HG03354 (cell line): ENCODE measurements around the gene ONECUT1.

Experiments
- ATAC-seq: cut with Tn5 transposase; IDR thresholded peaks from one replicate; pipeline ENCODE4 v1.9.1; 2021; ENCODE audit warnings: mild to moderate bottlenecking; ENCODE audit not compliant: unreplicated experiment, poor library complexity, severe bottlenecking

Gene ONECUT1

GRCh38 chr15:52735231-52736089 lies 54.7 kb downstream of the ONECUT1 start:
- peak; percentile 82 for ATAC-seq

GRCh38 chr15:52734329-52734728 lies 55.8 kb downstream of the ONECUT1 start:
- no peak for ATAC-seq

- ATAC-seq = no peak
Measured at GRCh38 chr15:52733696-52734255, 56.4 kb downstream of the ONECUT1 start.

- ATAC-seq = no peak
Measured at GRCh38 chr15:52733088-52733487, 57.0 kb downstream of the ONECUT1 start.

GRCh38 chr15:52732551-52732950 lies 57.6 kb downstream of the ONECUT1 start:
- ATAC-seq = no peak

GRCh38 chr15:52731732-52732470 lies 58.2 kb downstream of the ONECUT1 start:
- no peak for ATAC-seq

GRCh38 chr15:52731004-52731403 lies 59.1 kb downstream of the ONECUT1 start:
- ATAC-seq = no peak

GRCh38 chr15:52730594-52730993 lies 59.5 kb downstream of the ONECUT1 start:
- ATAC-seq = no peak

- peak; percentile 89 for ATAC-seq
Measured at GRCh38 chr15:52730173-52730572, 60.0 kb downstream of the ONECUT1 start.

- ATAC-seq = no peak
Measured at GRCh38 chr15:52728899-52729298, 61.2 kb downstream of the ONECUT1 start.

GRCh38 chr15:52727815-52728214 lies 62.3 kb downstream of the ONECUT1 start:
- no peak for ATAC-seq

GRCh38 chr15:52726195-52726594 lies 63.9 kb downstream of the ONECUT1 start:
- ATAC-seq = no peak

GRCh38 chr15:52718551-52718950 lies 71.6 kb downstream of the ONECUT1 start:
- no peak for ATAC-seq

GRCh38 chr15:52717924-52718323 lies 72.2 kb downstream of the ONECUT1 start:
- ATAC-seq = no peak

GRCh38 chr15:52717481-52717880 lies 72.7 kb downstream of the ONECUT1 start:
- no peak for ATAC-seq

GRCh38 chr15:52716536-52716935 lies 73.6 kb downstream of the ONECUT1 start:
- ATAC-seq = no peak

- no peak for ATAC-seq
Measured at GRCh38 chr15:52715411-52715810, 74.7 kb downstream of the ONECUT1 start.

- no peak for ATAC-seq
Measured at GRCh38 chr15:52714968-52715367, 75.2 kb downstream of the ONECUT1 start.

GRCh38 chr15:52710708-52711389 lies 79.3 kb downstream of the ONECUT1 start:
- no peak for ATAC-seq

- ATAC-seq = peak; percentile 52
Measured at GRCh38 chr15:52710050-52710707, 80.0 kb downstream of the ONECUT1 start.
